BJ (cell line): Measurements from ENCODE around the gene SLC15A4. TPM values are rescaled to one million over a fixed set of nuclear protein-coding genes. Genes with fewer than 3 reads are reported as not detected.

Experiments
- CTCF ChIA-PET: fragments of 350-600 bp; formaldehyde crosslinking; extraction: SDS; loops from one replicate; lab custom pipeline; 2021; ENCODE audit warnings: antibody characterized with exemption, inconsistent platforms; lab: Yijun Ruan, JAX
- POLR2A ChIA-PET: fragments of 300-600 bp; sonication (Branson Sonifier 250); formaldehyde crosslinking; extraction: SDS; loops from one replicate; lab custom pipeline; 2021; ENCODE audit warnings: antibody characterized with exemption; lab: Charles Lee
- DNase-seq: peaks from one replicate; pipeline ENCODE4 v3.0.0-alpha.2; 2011; ENCODE audit warnings: low read depth
- H3K27me3 ChIP-seq: 2 replicates; pipeline ENCODE4 v1.6.0; 2011; ENCODE audit warnings: low read length; ENCODE audit not compliant: control insufficient read depth, insufficient read depth
- H3K36me3 ChIP-seq: 2 replicates; pipeline ENCODE4 v1.5.1; 2011; ENCODE audit warnings: low read length; ENCODE audit not compliant: control insufficient read depth, insufficient read depth
- H3K4me3 ChIP-seq: 2 replicates; pipeline ENCODE4 v1.5.1; 2011; ENCODE audit warnings: low read depth, mild to moderate bottlenecking, control low read depth, low read length
- CTCF ChIP-seq: IDR thresholded peaks from 2 replicates; pipeline ENCODE4 v1.5.1; 2011; ENCODE audit warnings: low read depth, mild to moderate bottlenecking, control low read depth, inconsistent platforms, low read length, moderate library complexity; ENCODE audit not compliant: insufficient read depth
- polyA plus RNA-seq: library from polyadenylated mRNA; depleted of rRNA; stranded (reverse); fragments of >200 nt; gene quantifications from 2 replicates; pipeline ENCODE4 v1.2.3, GENCODE V29; 2011

SLC15A4 gene
- polyA plus RNA-seq, 1 experiment: 21.8 TPM

DNA sequence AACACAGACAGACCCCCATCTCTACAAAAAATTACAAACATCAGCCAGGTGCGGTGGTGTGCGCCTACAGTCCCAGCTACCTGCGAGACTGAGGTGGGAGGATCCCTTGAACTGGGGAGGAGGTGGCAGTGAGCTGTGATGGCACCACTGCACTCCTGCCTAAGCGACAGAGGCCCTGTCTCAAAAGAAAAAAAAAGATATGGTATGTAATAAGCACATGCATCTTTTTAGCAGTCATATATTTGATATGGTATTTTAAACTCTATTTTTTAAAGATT is 7.2 kb downstream of the SLC15A4 start:
- CTCF ChIA-PET: no interaction called here
- TF ChIP-seq CTCF: no peak

DNA sequence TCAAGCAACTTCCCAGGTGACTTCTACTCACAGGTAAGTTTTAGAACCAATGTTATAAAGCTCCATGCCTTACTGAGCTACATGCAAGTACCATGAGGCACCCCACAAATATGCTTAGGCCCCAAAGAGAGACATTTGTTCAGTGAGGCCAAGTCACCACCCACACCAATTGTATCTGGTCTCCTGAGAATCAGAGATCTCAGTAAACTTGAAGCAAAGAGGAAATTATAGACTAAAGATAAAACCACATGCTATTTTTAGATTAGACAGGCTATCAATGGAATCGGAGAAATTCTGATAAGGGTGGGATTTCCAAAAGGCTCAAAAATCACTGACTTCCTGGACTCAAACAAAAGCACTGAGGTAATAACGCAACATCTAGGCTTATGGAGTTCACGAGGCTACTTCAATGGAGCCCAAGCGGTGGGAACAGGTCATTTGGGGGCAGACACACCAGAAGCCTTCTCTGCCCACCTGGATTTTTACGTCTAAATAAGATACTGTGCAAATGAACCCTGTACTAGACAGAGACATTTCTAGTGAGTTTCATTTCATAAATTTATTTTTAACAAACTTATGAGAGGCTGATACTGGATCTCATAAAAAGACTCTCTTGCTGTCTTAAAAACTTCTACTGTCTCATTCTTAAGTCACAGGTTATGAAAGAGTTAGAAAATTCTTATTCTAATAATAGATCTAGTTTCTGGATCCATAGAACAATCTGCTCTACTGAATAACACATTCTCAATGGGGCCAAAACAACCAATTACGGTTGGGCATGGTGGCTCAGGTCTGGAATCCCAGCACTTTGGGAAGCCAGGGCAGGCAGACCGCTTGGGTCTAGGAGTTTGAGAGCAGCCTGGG is 7.7 kb downstream of the SLC15A4 start:
- DNase-seq: no peak
- H3K27me3 ChIP-seq: no peaks in the 10 kb centered on the region
- CTCF ChIA-PET: no interaction called here
- H3K4me3 ChIP-seq: no peak overlapping the region
- H3K36me3 ChIP-seq: peaks cover 5% of the 10 kb centered on the region
- no peak for TF ChIP-seq CTCF
- POLR2A ChIA-PET: no interaction called here

More for the DNA sequence above, 7.2 kb downstream of the SLC15A4 start:
- Histone ChIP-seq H3K27me3 (no peaks in the 10 kb centered on the region), H3K4me3 (no peak overlapping the region), H3K36me3 (peaks cover 5% of the 10 kb centered on the region)
- POLR2A ChIA-PET: no interaction called here
- DNase-seq: no peak

DNA sequence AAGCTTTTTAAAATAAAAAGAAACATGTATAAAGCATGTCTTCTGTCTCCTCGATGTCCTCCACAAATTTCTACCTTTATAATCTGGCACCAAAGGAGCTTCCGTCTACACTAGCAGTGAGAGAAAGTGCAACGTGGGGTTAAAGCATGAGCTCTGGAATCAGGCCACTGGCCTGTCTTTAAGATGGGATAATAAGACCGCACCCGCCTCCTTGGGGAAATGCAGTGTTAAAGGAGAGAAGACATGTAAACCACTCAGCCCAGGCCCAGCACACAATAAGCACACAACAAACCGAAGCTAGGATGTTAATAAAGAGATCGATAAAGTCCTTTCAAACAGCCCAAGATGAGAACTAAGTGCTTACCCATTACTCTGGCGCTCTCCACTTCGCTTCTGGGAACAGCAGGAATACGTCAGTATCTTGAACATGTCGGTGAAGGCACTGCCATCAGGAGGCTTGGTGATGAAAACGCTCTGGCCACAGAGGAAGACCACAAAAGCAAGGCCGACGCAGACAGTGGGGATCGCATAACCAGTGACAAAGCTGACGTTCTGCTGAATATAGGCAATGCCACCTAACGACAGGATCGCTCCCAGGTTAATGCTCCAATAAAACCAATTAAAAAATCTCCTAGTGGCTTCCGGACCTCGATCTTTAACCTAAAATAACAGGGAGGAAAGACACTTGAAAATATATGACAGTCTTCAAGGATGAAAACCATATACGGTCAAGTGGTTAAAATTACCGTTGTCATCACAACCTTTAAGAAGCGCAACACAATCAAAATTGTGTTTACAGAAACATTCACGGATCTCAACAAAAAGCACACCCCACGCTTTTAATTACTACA is 9.1 kb downstream of the SLC15A4 start:
- Histone ChIP-seq H3K4me3 (no peak overlapping the region), H3K27me3 (no peaks in the 10 kb centered on the region), H3K36me3 (peaks cover 5% of the 10 kb centered on the region)
- no peak for TF ChIP-seq CTCF
- ChIA-PET CTCF (no interaction called here), POLR2A (no interaction called here)
- no peak for DNase-seq

DNA sequence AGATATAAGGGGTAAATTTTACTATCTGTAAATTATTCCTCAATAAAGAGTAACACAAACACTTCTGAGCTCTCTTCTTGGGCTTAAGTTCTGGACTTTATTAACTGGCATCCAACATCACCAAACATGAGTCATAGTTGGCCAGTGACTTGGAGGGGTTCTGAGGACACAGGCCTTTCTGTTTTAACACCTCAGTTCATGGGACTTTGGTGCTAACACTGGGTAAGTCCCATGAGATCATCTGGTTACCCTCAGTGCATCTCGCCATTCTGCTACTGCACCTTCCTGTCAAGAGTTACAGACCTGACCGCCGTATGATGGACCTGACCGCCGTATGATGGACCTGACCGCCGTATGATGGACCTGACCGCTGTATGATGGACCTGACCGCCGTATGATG is 9.9 kb downstream of the SLC15A4 start:
- ChIA-PET POLR2A (no interaction called here), CTCF (no interaction called here)
- DNase-seq: no peak
- TF ChIP-seq CTCF: no peak
- Histone ChIP-seq H3K36me3 (peaks cover 5% of the 10 kb centered on the region), H3K27me3 (no peaks in the 10 kb centered on the region), H3K4me3 (no peak overlapping the region)

- CTCF ChIA-PET: no interaction called here
- no peaks in the 10 kb centered on the region for H3K27me3 ChIP-seq
- H3K4me3 ChIP-seq: no peak overlapping the region
- H3K36me3 ChIP-seq: peaks cover 10% of the 10 kb centered on the region
- POLR2A ChIA-PET: no interaction called here
- no peak for TF ChIP-seq CTCF
- DNase-seq: no peak
These were observed 10.4 kb downstream of the SLC15A4 start for GRCh38 chr12:128813392-128813791.
